GM12801 (cell line): ENCODE data around the gene SPINT2.

Source experiments
- TF ChIP-seq, protein P1 (sequence below): IDR thresholded peaks from one replicate; pipeline ENCODE4 v1.5.1; 2011; ENCODE audit warnings: control low read depth; ENCODE audit not compliant: insufficient read length; ENCODE audit errors: extremely low read depth

SPINT2 gene

DNA sequence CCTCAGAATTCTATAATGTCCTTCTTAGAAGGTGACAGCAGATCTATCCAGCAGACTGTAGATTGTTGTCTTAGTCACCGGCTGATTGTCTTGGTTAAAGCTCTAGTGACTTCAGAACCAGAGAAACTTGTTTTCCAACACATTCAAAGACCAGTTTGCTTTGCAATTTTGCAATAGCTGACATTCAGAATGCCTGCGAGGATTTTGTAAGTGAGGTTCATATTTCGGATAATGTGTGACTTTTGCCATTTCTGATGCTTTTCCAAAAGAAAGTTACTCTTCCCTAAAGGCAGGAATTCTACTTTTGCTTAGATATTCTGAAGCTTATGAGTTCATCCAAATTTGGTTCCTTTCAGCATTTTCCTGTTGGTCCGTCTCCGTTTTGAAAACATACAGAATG lies 13.2 kb downstream of the SPINT2 start:
- TF ChIP-seq, protein P1, sequence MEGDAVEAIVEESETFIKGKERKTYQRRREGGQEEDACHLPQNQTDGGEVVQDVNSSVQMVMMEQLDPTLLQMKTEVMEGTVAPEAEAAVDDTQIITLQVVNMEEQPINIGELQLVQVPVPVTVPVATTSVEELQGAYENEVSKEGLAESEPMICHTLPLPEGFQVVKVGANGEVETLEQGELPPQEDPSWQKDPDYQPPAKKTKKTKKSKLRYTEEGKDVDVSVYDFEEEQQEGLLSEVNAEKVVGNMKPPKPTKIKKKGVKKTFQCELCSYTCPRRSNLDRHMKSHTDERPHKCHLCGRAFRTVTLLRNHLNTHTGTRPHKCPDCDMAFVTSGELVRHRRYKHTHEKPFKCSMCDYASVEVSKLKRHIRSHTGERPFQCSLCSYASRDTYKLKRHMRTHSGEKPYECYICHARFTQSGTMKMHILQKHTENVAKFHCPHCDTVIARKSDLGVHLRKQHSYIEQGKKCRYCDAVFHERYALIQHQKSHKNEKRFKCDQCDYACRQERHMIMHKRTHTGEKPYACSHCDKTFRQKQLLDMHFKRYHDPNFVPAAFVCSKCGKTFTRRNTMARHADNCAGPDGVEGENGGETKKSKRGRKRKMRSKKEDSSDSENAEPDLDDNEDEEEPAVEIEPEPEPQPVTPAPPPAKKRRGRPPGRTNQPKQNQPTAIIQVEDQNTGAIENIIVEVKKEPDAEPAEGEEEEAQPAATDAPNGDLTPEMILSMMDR, result no peak

DNA sequence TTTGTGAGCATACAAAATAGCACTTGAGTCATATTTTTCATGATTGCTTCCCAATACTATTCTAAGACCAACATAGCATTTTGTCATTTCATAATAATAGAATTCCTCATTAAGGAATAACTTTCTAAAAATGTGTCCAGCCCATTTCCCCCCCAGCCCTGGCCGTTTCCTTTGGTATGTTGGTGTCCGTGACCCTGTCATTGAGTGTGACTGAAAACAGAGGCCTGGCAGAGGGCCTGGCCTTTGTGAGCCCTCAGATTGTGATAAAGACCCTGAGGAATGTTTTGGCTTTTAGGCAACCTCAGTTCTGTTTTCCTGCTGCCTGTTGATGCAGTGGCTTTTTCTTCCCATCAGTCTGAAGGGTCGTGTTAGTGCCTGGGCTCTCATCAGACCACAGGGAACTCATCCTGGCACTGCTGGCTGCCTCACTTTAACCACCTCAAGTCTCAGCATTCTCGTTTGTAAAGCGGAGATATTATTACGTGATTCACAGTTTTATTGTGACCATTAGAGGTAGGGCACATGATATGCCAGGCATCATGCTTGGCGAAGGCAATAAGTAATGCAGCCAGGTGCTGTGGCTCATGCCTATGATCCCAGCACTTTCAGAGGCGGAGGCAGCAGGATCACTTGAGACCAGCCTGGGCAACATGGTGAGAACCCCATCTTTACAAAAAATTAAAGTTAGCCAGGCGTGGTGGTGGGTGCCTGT lies 13.8 kb downstream of the SPINT2 start:
- TF ChIP-seq, protein P1, result no peak

DNA sequence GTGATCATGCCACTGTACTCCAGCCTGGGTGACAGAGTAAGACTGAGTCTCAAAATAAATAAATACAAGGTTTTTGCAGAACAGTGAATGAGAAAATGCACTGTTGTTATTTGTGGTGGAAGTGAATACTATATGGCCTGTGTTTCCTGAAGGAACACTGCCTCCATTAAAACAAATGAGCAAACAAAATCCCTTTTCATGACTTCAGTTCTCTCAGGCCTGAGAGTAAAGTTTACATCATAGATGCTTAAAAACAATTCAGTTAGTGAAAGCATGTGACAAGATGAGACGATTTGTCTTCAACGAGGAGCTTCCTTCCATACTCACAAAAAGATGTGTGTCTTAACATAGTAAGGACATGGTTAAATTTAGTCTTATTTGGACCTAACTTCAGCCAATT lies 14.4 kb downstream of the SPINT2 start:
- TF ChIP-seq, protein P1, result no peak

DNA sequence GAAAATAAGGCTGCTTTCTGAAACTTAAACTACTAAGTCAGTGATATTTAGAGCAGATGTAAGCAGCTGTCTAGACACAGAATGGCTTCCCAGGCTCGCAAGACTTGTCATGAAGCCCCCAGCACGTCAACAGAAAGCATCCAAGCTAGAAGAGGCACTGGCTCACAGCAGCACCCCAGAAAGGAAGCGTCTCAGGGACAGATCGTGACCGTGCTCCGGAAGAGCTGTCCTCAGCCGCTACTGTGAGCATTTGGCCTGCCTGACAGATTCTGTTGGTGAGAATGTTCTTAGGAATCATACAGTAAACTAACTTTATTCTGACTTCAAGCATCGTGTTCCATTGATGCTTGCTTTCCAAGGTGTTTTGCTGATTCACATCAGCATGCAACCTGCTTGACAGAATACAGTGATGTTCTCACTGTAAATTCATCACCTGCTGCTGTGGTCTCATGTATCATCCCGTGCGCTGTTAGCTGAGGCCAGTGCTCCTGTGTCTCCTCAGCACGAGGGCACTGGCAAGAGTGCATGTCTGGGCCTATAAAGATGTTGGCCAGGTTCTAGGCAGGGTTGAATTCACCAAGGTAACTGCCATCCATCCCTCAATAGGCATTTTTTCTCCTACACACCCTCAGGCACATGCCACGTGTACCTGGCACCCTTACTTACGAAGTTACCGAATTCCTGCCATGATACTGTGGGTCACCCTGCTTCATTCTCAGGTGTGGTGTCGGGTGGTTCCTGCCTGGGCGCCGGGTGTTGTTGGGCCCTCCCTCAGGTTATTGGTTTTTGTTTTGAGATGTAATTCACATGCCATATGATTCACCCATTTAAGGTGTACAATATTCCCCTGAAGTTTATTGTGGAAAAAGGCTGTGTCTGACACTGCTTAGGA lies 15.9 kb downstream of the SPINT2 start:
- TF ChIP-seq, protein P1, result no peak

DNA sequence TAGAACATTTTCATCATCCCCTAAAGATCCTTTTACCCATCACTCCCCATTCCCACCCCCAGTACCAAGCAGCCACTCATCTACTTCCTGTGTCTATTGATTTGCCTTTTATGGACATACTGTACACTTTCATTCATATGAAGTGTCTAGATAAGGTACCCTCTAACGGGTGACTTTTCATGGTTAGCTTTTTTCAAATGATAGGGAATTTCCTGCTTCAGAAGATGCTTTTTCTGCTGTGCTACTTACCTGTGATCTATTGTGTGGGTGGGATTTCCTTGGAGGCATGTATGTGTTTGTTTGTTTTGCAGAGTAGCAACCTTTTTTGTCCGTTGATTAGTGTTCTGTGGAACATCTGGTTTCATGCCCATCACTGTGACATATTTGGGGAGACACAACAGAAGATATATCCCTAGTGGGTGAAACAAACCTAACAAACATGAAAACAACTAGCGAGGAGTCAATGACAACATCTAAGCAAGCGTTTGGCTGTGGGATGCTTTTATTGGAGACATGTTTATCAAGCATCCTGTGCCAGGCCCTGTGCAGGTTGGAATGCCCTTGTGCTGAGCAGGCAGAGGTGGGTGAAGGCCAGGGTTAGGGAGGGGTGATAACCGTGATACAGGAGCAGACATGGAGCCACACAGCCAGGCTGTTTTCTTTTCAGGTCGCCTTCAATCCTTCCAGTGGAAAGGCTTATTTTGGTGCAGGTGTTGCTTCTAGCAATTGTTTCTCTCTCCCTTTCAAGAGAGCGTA lies 17.6 kb downstream of the SPINT2 start:
- TF ChIP-seq, protein P1, result no peak

DNA sequence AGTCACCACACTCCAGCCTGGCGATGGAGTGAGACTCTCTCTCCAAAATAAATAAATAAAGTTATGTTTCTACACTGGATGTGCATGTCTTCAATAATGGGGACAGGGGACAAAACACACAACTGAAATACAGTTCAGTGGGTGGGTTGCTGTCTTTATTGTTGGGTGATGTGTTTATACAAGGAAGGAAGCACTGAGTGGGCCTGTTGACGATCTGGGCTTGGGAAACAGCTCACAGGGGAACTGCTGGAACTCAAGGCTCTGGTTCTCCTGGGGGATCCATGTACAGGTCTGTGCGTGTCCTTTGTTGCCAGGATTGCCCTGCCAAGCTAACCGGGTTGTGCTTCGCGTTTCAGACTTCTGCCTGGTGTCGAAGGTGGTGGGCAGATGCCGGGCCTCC lies 18.9 kb downstream of the SPINT2 start:
- TF ChIP-seq, protein P1, result no peak

DNA sequence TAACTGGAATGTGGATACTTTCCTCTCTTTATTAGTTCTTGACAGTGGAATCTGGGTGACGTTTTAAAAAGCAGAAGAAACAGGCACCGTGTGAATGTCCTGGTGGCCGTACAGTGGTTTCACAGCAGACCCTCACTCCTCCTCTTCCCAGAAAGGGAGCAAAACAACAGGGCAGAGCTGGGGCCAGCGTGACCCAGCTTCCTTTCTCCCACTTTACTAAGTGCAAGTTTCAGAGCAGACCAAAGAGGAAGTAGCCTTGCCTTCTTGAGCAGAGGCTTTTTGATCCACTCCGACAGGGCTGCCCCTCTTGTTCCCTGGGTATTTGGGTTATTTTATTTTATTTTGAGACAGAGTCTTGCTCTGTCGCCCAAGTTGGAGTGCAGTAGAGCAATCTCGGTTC lies 20.0 kb downstream of the SPINT2 start:
- TF ChIP-seq, protein P1, result no peak
